ENCODE data around the gene SBK3.
"Not testable (repeated sequence)": the region's sequence is repeated elsewhere in the genome, so short reads cannot be mapped to it uniquely, and the experiment has no call there.

Gene SBK3

DNA sequence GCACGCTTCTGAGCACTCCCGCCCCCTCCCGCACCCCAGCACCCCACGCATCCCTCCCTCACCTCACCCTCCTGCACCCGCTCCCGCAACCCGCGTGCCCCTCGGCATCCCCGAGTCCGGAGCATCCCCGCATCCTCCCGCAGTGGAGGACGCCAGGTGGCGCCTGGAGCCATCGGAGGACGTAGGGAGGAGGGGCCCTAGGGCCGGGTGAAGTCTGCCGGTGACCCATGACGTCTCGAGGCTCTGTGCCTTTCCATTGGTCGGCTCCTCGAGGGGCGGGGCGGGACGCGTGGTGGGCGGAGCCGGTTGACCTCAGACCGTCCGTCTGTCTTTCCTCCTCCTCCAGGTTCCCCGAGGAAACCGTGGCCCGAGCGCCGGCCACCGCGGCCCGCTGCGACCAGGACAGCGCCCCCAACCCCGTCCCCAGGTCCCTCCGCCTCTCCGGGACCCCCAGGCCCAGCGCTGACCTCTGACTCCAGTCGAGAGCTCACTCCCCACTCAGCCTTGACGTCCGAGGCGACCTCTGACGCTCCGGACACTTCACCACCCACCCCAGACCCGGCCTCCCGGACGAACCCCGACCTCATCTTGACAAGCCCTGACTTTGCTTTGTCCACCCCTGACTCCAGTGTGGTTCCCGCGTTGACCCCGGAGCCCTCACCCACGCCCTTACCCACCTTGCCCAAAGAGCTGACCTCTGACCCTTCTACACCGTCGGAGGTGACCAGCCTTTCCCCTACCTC, 28.3 kb downstream of the SBK3 start:
- DNase-seq (ENCODE audit: low spot score): peak; percentile 100

DNA sequence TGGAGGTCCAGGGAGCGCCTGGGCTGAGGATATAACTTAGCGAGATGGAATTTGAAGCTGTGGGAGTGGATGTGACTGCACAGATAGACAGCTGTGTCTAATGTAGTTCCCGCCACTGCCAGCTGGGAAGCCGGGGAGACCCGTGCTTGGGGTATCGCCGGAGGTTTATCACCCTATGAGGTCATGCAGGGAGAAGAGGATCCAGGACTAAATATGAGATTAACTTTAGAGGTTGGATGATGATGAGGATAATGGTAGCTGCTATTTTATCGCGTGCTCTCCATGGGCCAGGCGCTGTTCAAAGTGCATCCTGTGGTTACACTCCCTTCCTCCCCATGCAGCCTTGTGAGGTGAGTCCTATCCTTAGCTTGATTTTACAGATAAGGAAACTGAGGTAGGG, 37.2 kb downstream of the SBK3 start:
- DNase-seq (ENCODE audit: low spot score): no peak

DNA sequence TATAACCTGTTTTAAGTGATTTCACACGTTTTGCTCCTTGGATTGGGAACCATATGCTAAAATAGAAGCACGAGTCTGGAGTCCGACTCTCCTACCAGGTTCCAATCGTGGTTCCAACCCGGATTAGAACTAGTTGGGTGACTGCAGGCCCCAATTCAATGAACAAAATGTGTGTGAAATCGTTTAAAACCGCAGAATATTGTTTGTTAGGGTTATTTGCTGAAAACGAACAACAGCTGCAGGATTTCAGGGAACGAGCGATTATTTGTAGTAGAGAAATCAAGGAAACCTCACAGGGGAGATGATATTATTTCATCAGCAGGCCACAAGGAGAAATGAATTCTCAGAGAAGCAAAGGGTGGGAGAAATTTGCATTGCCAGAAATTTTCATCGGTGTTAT, 40.4 kb downstream of the SBK3 start:
- DNase-seq (ENCODE audit: low spot score): no peak

DNA sequence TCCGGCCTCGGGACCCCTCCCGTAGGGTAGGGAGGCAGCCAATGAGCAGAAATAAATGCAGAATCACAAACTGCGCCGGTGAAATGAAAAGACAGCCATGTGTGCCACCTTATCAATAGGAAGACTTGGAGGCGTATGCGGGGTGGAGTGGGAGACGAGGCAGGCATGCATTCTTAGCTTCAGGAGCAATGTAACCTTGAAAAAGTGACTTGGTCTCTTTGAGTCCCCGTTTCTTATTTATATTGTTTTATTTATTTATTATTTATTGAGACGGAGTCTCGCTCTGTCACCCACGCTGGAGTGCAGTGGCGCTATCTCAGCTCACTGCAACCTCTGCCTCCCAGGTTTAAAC, 41.1 kb downstream of the SBK3 start:
- no peak for DNase-seq (ENCODE audit: low spot score)

DNA sequence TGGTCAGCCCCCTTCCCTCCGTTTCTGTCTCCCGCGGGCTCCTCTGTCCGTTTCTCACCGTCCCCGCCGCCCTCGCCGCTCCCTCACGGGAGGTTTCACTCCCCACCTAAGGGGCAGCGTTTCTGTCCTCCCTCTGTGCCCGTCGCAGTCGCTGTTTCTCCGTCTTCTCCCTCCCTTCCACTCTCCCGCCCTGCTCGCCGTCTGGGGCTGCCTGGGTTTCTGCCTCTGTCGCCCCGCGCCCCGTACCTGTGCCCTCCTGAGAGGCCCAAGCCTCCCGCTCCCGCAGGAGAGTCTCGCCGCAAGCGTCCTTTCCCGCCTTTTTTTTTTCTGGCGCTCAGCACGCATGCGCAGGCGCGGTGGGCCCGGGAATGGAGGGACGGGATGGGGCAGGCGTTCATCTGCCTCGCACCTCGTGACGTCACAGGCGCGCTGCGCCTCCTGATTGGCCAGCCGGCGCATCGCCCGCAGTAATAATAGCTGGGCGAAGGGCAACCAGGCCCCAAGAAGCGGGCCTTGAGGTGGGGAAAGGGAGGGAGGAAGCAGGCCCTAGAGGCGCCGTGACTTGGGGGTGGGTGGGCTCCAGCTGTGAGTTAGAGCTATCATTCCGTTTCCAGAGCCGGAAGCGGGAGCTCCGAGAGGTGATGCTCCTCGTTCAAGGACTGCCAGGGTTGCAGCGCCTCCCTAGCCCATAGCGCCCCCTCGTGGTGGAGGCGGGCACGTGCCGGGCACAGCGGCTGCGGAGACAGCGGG, 41.7 kb downstream of the SBK3 start:
- peak; percentile 99 for DNase-seq (ENCODE audit: low spot score)

DNA sequence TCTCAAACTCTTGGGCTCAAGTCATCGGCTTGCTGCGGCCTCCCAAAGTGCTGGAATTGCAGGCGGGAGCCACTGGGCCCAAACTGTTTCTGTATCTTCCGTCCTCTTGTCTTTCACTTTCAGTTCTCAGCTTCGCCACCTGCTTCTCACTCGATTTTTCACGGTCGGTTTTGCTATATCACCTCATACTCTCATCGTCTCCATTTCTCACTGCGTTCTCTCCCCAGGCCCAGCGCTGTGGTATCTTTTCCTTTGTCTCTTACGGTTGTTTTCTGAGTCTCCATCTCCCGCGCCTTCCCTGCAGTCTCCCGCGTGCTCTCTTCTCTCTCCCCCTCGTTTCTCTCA, 42.2 kb downstream of the SBK3 start:
- no peak for DNase-seq (ENCODE audit: low spot score)

DNA sequence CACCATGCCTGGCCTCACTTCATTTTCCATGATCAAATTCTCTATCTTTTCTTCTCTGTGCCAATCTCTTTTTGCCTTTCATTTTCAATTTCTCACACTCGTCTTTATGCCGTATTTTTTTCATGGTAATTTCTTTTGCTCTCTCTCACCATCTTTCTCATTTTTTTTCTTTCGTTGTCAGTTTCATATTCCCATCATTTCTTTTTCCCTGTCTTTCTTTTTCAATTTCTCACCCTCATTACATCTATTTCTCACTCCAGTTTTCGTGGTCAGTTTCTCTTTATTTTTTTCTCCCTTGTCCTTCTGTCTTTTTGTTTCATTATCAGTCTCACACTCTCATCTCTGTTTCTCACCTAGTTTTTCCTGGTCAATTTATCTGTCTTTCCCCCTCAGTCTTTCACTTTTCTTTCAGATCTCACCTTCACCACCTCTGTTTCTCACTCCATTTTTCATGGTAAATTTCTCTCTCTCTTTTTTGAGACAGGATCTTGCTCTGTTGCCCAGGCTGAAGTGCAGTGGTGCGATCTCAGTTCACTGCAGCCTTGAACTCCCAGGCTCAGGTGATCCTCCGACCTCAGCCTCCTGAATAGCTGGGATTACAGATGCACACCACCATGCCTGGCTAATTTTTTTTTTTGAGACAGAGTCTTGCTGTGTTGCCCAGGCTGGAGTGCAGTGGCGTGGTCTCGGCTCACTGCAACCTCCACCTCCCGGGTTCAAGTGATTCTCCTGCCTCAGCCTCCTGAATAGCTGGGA, 43.0 kb downstream of the SBK3 start:
- DNase-seq (ENCODE audit: low spot score): no peak

DNA sequence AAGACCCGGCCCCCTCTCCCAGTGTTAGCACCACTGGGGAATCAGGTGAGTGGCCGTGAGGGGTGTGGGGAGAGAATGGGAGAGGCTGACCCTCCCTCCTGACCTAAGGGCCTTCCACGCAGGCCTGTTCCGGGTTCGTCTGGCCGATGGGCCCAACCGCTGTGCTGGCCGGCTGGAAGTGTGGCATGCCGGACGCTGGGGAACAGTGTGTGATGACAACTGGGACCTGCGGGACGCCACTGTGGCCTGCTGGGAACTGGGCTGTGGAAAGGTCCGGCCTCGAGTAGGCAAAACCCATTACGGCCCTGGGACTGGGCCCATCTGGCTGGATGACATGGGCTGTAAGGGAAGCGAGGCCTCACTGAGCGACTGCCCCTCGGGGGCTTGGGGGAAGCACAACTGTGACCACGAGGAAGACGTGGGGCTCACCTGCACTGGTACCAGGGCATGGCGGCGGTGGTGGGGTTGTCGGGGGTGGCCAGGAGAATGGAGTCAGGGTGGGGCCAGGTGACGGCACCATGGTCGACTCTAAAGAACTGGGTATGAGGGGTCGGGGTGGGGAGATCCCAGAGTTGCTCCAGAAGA, 44.9 kb downstream of the SBK3 start:
- DNase-seq (ENCODE audit: low spot score): no peak

DNA sequence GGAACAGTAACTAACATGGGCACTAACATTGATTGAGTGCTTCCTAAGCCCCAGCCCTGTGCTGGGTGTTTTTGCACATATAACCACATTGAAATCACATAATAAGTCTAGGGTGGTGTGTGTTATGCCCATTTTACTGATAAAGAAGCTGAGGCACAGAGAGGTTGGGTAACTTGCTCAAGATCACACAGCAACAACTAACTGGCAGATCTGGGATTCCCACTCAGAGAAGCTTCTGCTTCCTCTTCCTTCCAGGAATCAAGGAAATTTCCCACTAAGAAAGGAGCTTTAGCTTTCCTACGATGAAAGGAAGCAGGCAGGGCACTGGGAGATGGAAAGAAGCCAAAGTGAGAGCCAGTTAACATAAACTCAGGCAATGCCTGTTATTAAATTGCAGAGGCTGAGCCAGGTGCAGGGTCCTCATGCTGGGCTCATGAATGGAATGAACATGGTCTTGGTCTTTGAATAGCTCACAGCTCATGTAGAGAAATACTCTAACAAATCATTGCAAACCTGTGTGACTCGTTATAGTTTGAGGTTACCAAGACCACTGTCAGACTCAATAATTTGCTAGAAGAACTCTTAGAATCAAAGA, 47.0 kb downstream of the SBK3 start:
- no peak for DNase-seq (ENCODE audit: low spot score)

DNA sequence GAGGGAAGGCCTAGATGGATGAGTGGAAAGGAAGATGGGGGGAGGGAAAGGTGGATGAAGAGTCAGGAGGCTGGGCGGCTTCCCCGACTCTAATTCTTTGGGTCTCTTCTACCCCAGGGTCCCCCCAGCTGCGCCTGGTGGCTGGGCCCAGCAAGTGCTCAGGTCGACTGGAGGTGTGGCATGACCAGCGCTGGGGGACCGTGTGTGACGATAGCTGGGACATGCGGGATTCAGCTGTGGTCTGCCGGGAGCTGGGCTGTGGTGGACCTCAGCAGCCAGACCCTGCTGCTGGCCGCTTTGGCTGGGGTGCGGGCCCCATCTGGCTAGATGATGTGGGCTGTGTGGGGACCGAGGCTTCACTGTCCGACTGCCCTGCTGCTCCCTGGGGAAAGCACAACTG, 47.6 kb downstream of the SBK3 start:
- no peak for DNase-seq (ENCODE audit: low spot score)

DNA sequence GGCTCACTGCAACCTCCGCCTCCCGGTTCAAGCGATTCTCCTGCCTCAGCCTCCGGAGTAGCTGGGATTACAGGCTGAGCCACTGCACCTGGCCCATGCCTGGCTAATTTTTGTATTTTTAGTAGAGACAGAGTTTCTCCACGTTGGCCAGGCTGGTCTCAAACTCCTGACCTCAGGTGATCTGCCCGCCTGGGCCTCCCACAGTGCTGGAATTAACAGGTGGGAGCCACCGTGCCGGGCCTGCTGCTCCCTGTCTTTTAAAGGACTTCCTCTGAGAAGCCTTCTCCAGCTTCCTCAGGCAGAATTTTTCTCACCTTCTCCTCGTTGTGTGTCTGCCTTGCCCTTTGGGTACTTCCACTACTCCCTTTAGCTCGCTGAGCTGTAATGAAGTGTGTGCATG, 48.5 kb downstream of the SBK3 start:
- not testable (repeated sequence) for DNase-seq (ENCODE audit: low spot score)

DNA sequence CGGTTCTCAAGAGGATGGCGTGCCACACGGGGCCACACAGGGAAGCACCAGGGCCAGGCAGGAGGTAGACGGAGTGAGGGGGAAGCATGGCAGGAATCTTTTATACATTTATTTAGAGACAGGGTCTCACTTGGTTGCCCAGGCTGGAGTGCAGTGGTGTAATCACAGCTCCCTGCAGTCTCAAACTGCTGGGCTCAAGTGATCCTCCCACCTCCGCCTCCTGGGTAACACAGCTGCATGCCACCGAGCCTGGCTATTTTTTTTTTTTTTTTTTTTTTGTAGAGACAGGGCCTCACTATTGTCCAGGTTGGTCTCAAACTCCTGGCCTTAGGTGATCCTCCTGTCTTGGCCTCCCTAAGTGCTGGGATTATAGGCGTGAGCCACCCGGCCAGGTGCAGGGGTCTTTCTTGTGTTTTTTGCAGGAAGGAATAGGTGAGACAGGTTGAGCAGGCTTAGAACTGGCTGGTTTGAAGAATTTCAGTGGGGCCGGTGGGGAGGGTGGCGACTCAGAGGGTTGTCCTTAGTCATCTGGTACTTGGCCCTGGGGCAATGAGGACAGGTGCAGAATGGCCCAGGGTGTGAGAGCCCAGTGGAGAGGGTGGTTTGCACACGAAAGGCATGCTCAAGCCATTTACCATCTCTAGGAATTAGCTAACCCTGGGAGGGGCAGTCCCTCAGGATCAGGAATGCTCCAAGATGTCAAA, 49.5 kb downstream of the SBK3 start:
- no peak for DNase-seq (ENCODE audit: low spot score)

DNA sequence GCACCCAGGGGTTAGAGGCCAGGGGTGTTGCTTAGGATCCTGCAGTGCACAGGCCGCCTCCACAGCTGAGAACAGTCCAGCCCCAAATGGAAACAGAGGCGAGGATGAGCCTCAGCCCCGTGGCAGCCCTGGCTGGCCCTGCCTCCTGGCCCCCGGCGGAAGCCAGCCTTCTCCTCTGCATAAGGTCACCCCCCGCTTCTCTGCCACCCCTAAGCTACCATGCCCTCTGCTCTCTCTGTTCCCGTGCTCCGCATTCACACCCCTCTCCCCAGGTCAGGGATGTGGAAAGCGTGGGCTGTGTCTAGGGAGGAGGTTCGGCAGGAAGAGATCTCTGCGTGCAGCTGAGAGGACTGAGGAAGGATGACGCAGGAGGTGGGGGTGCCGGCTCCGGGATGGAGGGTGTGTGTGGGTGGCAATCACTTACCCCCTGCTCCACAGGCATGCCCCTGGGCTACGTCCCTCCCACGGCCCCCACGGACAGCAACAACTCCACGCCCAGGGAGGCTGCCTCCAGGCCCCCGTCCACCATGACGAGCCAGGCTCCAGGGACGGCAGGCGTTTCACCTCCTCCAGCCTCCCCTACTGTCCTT, 51.1 kb downstream of the SBK3 start:
- peak; percentile 89 for DNase-seq (ENCODE audit: low spot score)

DNA sequence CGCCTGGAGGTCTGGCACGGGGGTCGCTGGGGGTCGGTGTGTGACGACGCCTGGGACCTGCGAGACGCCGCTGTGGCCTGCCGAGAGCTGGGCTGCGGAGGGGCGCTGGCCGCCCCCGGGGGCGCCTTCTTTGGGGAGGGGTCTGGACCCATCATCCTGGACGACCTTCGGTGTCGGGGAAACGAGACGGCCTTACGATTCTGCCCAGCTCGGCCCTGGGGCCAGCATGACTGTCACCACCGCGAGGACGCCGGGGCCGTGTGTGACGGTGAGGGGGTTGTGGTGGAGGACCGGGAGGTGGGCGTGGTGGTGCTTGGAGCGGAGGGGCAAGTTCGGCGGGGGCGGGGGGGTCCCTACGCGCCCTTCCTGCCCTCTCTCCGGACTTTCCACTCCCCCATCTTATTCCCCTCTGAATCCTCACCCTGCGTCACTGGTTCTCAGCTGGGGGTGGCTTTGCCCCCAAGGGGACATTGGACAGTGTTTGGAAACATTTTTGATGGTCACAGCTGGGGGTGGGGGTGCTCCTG, 51.6 kb downstream of the SBK3 start:
- no peak for DNase-seq (ENCODE audit: low spot score)

DNA sequence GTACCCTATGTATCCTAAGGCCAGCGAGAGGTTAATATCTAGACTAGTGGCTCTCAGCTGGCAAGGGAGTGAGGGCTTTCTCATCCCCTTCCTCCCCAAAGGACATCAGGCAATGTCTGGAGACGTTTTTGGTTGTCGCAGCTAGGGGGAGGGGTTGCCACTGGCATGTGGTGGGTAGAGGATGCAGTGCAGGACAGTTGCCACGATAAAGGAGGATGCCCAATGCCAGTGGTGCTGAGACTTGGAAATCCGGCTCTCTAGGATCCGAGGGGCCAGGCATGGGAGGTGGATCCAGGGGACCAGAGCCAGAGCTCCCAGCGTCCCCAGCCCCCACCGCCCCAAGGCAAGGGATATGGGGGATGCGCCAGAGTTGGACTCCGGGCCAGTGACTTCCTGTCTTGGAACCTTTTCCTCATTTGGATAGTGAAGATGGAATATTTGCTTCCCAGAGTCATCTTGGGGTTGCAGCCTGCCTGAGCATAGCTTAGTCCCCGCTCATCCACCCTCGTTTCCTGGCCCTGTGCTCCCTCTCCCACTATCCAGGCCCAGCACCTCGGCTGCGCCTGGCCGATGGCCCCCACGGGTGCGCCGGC, 52.2 kb downstream of the SBK3 start:
- DNase-seq (ENCODE audit: low spot score): peak; percentile 61

DNA sequence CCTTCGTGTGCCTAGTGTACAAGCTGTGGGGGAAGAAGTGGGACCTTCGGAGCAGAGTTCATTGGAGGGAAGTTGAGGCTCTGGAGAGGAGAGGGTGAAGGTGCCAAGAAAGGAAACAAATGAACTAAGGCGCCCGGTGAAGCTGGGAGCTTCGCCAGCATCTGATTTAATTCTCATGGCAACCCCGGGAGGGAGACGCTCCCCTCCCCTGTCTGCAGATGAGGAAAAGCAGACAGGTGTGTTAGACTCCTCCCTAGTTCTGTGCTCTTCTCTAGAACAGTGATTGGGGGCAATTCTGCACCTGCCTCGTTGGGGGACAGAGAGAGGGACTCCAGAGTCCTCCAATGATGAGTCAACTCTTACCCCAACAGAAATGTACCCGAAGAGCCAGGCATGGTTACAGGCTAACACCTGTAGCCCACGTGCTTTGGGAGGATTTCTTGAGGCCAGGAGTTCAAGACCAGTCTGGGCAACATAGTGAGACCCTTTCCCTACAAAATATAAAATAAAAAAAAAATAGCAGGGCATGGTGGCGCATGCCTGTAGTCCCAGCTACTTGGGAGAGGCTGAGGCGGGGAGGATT, 52.9 kb downstream of the SBK3 start:
- DNase-seq (ENCODE audit: low spot score): no peak

DNA sequence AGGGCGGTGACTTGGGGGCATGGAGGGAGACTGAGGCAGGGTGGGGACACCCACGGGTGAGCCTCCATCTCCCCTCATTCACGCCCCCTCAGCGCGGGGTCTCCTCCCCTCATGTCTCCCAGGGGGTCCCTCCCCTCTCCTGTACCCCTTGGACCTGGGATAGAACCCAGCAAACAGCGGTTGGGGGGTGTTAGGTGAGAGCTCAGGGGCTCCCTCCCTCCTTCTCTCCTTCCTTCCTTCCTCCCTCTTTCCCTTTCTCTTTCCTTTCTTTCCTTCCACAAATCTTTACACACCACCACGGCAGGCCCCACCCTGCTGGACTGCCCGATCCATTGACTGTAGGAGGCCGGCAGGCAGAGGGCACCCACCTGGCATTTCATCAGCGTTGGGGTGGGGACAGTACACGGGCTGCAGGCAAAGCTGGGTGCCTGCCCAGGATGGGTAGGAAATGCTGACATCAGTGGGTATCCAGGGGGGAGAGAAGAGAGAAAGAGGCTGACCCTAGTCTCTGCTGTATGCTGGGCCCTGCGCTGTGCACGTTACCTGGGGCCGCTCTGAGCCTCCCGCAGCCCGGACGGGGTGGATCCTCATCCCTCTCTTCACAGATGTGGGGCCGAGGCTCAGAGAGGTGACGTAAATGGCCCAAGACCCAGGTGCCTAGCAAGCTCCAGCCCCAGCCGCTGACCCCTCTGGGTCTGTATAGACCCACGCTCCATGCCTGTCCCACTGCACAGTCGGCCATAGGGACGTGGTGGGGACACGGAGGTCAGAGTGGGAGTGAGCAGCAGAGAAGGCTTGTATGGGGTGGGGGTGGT, 53.6 kb downstream of the SBK3 start:
- DNase-seq (ENCODE audit: low spot score): peak; percentile 22
